T follicular helper cell (primary cell): ENCODE data around the gene RPL18.
"Not testable (repeated sequence)": the region's sequence is repeated elsewhere in the genome, so short reads cannot be mapped to it uniquely, and the experiment has no call there.

Source experiments
- DNase-seq: peaks from one replicate; pipeline ENCODE4 v3.0.0-alpha.2; 2020; ENCODE audit warnings: low read depth

RPL18 gene

DNA sequence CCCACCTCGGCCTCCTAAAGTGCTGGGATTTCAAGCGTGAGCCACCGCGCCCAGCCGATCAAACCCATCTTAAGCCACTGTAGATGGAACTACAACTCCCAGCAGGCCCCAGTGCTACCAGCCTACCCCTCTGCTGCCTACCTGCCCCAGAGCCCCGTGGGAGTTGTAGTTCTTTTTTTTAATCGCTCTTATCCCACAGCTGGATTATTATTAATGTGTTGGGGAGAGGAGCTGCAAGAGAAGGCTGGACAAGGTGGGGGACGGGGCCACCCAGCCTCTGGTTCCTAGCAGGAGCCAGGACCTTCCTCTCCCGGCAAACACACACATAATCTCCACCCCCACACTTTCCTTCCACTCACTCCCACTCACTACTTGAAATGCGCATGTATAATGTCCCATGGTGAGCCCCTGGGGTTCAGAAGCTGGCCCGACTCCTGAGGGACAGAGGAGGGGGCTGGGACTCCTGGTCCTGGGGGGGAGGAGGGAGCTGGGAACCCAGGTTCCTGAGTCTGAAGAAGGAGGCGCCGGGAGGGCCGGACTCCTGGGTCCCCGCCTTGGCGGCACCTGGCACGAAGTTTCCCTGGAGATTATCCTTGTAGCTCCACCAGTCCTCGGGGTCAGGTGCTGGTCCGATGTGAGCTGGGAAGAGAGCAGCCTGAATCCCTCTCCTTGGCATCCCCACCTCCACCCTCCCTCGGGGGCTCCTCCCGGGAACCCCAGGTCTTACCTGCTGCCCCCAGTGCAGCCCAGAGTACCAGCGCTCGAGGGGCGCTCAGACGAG lies 26.1 kb upstream of the RPL18 start:
- DNase-seq: peak; percentile 62

DNA sequence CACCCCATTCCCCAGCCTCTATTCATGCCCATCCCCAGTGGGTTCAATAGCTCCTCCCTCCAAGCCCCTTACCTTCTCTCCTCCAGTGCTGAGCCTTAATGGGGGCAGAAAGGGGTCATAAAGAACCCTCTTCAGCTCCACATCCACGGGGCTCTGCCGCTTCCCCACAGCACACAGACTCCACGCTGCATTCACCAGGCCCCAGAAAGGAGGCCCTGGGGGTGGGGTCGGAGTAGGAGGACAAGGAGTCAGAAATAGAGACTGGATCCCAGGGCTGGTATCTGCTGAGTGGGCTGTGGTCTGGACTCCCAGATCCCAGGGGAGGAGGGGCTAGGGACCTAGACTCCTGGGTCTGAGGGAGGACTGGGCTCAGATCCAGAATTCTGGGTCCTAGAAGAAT lies 25.4 kb upstream of the RPL18 start:
- DNase-seq: no peak

DNA sequence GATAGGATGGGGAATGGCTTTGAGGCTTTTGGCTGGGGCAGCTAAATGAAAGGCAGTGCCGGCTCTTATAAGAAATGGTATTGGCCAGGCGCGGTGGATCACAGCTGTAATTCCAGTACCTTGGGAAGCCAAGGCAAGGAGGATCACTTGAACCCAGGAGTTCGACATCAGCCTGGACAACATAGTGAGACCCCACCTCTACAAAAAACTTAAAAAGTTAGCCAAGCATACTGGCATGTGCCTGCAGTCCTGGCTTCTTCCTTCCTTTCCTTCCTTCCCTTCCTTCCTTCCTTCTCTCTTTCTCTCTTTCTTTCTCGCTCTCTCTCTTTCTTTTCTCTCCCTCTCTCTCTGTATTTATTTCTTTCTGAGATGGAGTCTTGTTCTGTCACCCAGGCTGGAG lies 23.9 kb upstream of the RPL18 start:
- DNase-seq: no peak

DNA sequence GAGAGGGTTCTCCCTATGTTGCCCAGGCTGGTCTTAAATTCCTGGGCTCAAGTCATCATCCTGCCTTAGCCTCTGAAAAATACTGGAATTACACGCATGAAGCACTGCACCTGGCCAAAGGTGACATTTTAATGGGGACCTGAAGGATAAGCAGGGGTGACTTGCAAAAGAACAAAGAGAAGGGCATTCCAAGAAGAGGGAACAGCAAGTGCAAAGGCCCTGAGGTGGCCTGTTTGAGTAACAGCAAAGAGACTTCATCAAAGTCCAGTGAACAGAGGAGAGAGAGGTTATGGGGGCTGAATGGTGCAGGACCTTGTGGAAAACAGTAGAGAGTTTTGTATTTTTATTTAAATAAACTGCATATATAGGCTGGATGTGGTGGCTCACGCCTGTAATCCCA lies 22.9 kb upstream of the RPL18 start:
- no peak for DNase-seq

DNA sequence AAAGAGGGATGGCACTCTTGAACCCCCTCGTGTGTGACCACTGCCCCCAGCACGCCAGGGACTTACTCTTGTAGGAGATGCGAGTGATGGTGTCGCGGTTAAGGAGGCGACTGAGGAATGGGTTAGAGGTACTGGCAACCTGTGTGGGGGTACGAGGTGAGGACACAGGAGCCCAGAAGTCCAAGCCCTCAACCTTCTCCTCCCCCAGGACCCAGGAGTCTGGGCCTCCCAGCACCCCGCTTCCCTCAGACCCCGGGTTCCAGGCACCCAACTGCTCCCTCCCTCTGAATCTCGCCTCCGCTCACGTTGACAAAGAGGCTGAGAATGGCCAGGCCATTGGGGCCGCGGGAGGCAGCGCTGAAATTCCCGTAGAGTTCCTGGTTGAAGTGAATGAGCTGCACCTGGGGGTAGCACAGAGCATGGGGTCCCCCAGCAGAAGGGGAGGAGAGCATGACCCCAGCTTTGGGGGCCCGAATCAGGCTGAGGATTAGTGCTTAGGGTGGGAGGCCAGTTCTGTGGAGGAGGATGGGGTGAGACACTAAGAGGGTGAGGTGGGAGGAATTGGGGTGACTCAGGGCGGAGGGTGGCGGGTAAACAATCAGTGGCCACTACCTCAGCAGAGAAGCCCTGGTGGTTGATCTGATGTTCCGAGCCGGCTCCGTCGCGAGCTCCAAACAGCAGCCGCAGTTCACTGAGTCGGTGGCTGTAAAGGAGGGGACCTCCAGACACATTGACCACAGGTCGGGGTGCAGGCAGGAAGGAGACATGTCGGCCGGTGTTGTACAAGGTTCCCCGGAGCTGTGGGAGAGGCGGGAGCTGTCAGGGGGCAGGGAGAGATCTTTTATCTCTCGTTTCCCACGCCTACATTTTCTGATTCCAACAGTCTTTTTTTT lies 20.8 kb upstream of the RPL18 start:
- DNase-seq: no peak

DNA sequence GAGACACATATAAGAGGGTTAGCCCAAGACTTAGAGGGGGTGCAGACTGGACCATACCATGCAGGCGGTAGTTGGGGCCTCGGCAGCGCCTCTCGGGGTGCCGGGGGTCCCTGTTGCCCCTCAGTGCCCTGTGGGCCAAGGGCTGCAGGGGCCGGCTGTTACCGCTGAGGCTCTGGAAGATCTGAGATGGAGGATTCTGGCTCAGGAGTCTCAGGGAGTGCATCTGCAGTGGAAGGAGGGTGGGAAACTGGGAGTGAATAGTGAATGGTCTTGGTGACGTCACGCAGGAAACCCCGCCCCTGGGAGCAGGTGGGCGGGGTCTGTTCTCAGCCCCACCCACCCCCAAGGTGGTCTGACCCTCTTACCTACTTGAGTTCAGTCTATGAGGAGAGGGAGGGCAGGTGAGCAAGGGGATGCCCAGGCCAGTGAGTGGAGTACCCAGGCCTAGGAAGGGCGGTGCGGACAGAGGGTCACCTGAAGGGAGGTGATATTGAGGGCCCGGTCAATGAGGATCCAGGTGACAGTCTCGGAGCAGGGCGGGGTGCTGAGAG lies 19.9 kb upstream of the RPL18 start:
- DNase-seq: no peak

DNA sequence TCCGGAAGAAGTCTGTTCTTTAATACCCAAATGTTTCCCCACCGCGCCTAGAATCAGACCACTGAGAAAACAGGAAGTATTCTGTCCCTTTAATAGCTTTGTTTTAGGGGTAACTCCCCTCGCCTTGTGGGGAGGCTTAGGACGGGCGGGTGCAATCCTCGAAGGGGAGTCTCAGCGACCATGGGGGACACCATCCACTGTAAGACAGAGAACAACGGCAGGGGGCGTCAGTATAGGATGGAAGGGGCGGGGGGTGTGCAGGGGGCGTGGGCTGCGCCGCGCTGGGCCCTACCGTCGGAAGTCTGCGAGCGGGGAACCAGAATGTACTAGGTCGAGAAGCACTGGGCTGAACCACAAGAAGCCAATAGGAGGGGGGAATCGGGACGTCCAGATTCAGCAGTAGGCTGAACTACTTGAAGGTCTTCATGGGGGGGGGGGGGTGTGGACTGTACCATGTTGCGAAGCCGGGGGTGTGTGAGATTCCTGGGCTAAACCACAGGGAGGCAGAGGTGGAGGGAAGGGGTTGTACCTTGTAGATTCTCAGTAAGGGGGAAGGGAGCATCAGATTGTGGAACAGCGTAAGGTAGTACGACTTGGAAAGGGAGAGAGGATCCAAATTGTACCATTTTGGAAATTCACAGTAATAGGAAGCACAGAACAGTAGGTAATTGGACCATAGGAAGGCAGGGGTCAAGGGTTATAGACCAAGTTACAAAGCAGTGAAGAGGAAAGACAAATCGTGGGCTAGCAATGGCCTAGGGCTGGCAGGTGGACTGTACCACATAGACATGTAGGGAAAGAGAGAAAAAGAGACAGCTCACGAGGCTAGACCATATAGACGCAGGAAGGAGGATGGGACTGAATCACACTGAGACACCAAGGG lies 19.2 kb upstream of the RPL18 start:
- DNase-seq: peak; percentile 83

DNA sequence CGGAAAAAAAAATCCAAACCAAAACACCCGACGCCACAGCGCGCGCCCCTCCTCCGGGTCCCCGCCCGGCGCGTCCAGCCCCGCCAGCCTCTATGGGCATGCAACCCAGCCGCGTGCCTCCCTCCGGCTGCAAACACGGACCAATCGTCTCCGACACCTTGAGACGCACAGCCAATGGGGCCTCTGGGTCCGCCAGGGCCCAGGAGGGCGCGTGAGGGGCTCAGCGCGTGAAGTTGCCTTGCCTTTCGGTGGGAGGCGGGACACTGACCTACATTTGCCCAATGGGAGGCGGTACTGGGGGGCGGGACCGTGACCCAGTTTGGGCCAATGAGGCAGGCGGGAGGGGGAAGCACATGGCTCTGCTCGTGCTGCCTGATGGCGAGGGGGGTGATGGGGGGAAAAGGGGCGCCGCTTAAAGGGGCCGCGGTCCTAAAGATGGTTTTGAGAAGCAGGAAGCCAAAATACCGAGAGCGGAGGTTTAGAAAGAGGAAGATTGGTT lies 18.5 kb upstream of the RPL18 start:
- peak; percentile 99 for DNase-seq

DNA sequence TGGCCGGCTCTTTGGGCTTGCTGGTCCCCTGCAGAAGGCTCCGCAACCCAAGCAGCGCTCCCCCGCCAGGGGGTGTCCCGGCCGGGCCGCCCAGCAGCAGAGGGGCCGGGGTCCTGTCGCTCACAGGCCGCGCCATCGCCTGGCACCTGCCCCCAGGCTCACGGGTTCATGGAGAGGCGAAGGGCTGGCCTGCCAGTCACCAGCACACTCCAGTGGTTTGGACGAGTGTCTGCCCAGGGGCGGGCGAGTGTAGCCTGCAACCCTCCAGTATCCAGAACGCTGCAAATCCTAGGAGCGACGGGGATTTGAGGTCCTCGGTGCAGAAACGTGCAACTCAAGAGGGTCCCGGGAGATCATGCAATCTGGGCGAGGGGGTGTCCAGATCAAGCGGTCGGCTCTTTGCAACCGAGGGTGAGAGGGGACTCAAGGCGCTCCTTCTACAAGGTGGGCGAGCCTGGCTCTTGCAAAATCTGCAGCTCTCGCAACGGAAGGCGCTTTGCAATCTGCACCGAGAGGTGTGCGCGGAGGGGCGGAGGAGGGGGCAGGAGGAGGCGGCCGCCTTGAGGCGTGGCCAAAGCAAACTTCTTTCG lies 18.0 kb upstream of the RPL18 start, which contains the start of gene DBP:
DBP (minus strand) TSS at position 521 of the 590 bp plus-strand sequence; CDS start at position 136, 385 bp downstream.
- no peak for DNase-seq

DNA sequence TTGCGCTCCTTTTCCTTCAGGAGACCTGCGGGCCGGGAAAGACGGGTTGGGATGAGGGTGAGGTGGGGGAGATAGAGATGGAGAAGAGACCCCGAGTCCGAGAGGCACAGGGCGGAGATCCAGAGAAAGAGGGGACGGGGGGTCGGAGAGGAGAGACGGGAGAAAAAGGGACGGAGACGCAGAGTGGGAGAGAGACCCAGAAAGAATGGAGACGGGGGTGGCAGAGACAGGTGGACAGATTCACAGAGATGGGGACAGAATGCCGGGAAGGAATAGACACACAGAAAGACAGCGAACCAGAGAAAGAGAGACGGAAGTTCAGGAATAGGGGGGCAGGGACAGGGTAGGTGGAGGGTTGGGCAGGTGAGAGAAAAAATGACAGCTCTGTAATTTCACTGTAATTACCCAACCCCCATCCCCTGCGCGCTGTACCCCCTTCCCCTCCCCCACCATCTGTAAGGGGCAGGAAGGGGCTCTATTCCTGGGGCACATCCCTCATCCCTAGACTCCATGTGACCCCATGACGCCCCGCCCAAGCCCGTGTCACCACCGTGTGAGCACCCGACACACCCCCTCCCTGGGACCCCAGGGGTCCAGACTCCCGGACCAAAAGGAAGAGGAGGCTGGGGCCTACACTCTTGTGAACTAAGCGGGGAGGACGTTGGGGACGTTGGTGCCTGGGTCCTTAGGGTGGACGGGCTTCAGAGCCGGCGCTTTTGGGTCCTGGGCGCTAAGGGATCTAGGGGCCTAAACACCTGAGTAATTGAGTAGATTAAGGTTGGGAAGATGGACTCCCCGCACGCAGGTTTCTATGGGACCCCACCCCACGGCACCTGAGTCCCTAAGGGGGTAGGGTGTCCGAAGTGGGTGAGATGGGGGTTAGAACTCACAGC lies 17.2 kb upstream of the RPL18 start:
- no peak for DNase-seq

DNA sequence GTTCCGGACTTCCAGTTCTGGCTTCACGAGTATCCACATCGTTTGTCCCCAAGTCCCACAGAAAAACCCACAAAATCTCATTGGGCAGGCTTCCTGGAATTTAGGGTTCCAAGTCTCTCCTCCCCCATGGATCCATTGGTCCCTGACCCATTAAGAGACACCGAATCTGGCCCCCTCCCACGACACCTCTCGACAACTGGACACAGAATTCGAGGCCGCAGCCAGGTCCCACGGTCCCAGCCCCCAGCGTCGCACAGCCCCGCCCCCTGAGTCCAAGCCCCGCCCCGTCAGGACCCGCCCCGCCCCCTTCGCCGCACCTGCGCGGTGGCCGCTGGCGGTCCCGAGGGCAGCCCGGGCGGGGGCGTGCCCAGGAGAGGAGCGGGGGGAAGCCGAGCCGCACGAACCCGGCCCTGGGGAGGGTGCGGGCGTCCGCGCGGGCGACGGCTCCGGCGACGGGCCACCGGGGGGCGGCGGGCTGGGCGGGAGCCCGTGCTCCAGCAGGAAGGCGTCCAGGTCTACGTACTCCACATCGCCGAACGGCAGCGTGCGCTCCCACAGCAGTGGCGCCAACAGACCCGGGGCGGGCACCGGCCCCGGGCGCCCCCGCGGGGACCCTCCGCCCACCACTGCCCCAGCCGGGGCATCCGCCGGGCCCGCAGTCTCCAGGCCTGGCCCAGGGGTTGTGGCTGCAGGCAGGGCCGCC lies 16.4 kb upstream of the RPL18 start:
- DNase-seq: peak; percentile 67

DNA sequence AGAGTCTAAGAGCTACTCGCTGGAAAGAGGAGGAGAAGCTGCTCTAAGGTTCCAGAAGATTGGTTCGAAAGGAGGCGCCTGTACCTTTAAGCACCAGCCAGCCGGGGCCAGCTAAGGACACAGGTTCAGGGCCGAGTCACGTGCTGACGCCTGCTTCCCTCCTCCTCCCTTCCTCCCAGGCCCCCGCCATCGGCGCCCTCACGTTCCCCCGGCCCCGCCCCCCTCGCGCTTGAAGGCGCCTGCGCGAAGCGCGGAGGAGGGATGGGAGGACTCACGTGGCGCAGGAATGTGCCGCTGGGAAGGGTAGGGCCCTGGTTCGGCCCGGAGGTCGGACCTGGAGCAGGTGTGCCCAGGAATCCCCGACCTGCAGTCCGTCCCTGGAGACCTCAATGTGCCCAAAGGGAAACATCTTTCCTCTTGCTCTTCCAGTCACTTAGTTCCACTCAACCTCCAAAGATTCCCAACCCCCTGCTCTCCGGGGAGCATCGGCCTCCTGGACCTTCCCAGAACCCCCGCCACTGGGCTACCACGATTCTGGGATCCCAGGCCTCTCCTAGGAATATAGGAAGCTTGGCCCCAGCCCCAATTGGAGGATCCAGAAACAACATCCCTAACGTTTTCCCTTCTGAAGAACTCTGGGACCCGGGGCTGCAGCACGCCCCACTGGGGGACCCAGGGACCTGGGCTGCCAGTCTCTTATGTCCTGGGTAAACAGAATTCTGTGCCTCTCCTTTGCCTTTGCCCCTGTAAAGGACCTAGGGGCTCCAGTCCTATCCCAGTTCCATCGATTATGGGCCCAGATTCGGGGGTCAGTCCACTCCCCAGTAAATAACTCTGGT lies 15.7 kb upstream of the RPL18 start:
- DNase-seq: peak; percentile 84

DNA sequence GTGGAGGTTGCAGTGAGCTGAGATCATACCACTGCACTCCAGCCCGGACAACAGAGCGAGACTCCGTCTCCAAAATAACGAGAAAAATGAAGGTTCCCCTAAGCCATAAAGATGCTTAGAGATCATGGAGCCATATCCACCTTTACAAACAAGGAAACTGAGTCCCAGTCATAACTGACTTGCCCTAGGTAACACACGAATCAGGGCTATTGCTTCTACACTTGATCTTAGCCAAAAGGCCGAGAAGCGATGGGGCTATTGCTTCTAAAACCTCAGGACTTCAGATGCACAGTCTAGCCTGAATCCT lies 15.0 kb upstream of the RPL18 start:
- DNase-seq: no peak

DNA sequence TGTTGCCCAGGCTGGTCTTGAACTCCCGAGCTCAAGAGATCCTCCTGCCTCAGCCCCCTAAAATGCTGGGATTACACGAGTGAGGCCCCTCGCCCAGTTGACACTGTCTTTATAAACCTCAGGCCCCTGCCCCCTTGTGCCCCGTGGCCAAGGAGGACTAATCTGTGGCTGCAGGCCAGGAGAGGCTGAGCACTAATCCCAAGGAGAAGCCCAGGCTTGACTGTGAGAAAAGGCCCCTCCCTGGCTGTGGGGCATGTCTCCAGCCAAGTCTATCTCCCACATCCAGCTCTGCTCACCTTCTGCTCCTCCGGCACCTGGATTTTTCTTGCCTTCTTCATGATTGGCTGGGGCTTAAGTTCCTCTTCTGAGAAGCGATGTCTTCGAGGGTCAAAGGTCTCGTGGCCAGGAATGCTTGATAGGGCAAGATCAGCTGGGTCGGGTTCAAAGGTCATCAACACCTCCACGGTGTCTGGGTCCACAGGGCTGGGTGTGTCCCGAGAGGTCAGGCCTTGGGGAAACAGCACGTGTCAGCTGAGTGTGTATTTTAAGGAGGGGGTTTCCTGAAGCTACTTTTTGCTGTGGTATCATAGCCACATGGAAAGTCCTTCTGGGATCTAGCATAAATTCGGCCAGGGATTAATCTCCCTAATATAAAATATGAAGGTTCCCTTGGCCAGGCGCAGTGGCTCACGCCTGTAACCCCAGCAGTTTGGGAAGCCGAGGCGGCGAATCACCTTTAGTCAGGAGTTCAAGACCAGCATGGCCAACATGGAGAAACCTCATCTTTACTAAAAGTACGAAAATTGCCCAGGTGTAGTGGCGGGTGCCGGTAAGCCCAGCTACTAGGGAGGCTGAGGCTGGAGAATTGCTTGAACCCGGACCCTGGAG lies 14.4 kb upstream of the RPL18 start:
- no peak for DNase-seq

DNA sequence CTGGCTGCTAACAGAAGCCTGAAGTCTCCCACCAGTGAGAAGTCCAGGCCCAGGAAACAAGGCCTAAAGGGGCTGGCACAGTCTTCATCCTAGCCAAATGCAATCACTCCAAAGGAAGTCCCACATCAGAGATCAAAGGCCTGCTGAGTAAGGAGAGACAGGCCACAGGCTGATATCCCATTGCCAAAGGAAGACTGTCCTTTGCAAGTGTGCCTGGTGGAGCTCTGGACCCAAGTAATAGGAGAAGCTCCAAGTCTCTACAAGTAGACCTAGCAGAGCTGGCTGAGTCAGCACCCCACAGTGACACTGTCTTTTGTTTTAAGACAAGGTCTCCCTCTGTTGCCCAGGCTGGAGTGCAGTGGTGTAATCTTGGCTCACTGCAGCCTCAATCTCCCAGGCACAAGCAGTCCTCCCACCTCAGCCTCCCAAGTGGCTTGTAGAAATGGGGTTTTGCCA lies 13.7 kb upstream of the RPL18 start:
- DNase-seq: no peak

DNA sequence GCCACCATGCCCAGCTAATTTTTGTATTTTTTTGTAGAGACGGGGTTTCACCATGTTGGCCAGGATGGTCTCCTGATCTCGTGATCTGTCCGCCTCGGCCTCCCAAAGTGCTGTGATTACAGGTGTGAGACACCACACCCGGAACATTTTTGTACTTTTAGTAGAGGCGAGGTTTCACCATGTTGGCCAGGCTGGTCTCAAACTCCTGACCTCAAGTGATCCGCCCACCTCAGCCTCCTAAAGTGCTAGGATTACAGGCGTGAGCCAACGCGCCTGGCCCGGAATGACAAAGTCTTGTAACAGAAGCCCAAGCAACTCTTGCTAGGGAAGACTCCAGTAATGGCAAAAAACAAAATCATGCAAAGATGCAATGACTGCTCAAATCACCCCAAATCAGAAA lies 13.3 kb upstream of the RPL18 start:
- DNase-seq: not testable (repeated sequence)

DNA sequence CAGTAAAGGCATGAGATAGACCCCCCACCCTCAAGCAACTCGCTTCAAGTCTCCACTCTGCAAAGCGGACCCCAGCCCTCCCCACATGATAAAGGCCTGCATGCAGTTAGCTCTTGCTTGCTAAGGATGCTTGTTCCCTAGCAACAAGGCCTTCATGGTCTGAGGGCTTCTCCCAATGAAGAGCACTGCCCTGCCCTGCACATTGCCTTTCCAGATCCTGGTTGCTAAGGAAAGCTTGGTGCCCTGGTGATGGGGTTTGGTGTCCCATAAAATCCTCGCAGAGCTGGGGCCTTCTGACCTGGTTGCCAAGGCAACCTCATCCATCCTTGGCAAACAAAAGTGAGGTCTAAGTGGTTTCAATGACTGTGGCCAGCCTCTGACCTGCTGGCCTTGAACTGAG lies 12.2 kb upstream of the RPL18 start:
- no peak for DNase-seq
